AG10803 (cell line): Measurements from ENCODE around the gene NBEAL2.
"Not testable (repeated sequence)": the region's sequence is repeated elsewhere in the genome, so short reads cannot be mapped to it uniquely, and the experiment has no call there.

Source experiments
- DNase-seq: peaks from one replicate; pipeline ENCODE4 v3.0.0; 2010; ENCODE audit warnings: low read depth
- H3K4me3 ChIP-seq: 2 replicates; pipeline ENCODE4 v1.5.1; 2011; ENCODE audit warnings: mild to moderate bottlenecking, low read length, control low read depth
- CTCF ChIP-seq: conservative IDR thresholded peaks from 2 replicates; pipeline ENCODE4 v1.5.1; 2011; ENCODE audit warnings: mild to moderate bottlenecking, low read length, control low read depth, inconsistent platforms

Gene NBEAL2

GRCh38 chr3:47036145-47036544, 56.7 kb downstream of the NBEAL2 start:
- no peak overlapping the region for H3K4me3 ChIP-seq
- TF ChIP-seq CTCF, result no peak
- no peak for DNase-seq

- not testable (repeated sequence) for DNase-seq, H3K4me3 ChIP-seq
Observed at GRCh38 chr3:47037302-47037701, 57.8 kb downstream of the NBEAL2 start.

- TF ChIP-seq CTCF, result no peak
- no peak for DNase-seq
- H3K4me3 ChIP-seq, result no peak overlapping the region
Observed at GRCh38 chr3:47041114-47041513, 61.6 kb downstream of the NBEAL2 start.

- H3K4me3 ChIP-seq, result no peak overlapping the region
- no peak for TF ChIP-seq CTCF
- DNase-seq, result no peak
Observed at GRCh38 chr3:47042231-47042791, 62.8 kb downstream of the NBEAL2 start.

- TF ChIP-seq CTCF, result no peak
- no peak overlapping the region for H3K4me3 ChIP-seq
- DNase-seq, result no peak
Observed at GRCh38 chr3:47047069-47047468, 67.6 kb downstream of the NBEAL2 start.

- no peak overlapping the region for H3K4me3 ChIP-seq
- no peak for DNase-seq
- TF ChIP-seq CTCF, result no peak
Observed at GRCh38 chr3:47047673-47048072, 68.2 kb downstream of the NBEAL2 start.

- no peak for TF ChIP-seq CTCF
- no peak overlapping the region for H3K4me3 ChIP-seq
- no peak for DNase-seq
Observed at GRCh38 chr3:47054412-47054811, 74.9 kb downstream of the NBEAL2 start.

- no peak for TF ChIP-seq CTCF
- H3K4me3 ChIP-seq, result no peak overlapping the region
- no peak for DNase-seq
Observed at GRCh38 chr3:47056705-47057104, 77.2 kb downstream of the NBEAL2 start.
